ENCODE results near the gene HELQ. TPM values are rescaled to one million over a fixed set of nuclear protein-coding genes. Genes with fewer than 3 reads are reported as not detected.
"Not testable (repeated sequence)": the region's sequence is repeated elsewhere in the genome, so short reads cannot be mapped to it uniquely, and the experiment has no call there.

Gene HELQ, protein sequence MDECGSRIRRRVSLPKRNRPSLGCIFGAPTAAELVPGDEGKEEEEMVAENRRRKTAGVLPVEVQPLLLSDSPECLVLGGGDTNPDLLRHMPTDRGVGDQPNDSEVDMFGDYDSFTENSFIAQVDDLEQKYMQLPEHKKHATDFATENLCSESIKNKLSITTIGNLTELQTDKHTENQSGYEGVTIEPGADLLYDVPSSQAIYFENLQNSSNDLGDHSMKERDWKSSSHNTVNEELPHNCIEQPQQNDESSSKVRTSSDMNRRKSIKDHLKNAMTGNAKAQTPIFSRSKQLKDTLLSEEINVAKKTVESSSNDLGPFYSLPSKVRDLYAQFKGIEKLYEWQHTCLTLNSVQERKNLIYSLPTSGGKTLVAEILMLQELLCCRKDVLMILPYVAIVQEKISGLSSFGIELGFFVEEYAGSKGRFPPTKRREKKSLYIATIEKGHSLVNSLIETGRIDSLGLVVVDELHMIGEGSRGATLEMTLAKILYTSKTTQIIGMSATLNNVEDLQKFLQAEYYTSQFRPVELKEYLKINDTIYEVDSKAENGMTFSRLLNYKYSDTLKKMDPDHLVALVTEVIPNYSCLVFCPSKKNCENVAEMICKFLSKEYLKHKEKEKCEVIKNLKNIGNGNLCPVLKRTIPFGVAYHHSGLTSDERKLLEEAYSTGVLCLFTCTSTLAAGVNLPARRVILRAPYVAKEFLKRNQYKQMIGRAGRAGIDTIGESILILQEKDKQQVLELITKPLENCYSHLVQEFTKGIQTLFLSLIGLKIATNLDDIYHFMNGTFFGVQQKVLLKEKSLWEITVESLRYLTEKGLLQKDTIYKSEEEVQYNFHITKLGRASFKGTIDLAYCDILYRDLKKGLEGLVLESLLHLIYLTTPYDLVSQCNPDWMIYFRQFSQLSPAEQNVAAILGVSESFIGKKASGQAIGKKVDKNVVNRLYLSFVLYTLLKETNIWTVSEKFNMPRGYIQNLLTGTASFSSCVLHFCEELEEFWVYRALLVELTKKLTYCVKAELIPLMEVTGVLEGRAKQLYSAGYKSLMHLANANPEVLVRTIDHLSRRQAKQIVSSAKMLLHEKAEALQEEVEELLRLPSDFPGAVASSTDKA
- 9.1 TPM for polyA plus RNA-seq (2013, experiment 1 of 2)
- polyA plus RNA-seq (2013, experiment 2 of 2), result 10.5 TPM

DNA sequence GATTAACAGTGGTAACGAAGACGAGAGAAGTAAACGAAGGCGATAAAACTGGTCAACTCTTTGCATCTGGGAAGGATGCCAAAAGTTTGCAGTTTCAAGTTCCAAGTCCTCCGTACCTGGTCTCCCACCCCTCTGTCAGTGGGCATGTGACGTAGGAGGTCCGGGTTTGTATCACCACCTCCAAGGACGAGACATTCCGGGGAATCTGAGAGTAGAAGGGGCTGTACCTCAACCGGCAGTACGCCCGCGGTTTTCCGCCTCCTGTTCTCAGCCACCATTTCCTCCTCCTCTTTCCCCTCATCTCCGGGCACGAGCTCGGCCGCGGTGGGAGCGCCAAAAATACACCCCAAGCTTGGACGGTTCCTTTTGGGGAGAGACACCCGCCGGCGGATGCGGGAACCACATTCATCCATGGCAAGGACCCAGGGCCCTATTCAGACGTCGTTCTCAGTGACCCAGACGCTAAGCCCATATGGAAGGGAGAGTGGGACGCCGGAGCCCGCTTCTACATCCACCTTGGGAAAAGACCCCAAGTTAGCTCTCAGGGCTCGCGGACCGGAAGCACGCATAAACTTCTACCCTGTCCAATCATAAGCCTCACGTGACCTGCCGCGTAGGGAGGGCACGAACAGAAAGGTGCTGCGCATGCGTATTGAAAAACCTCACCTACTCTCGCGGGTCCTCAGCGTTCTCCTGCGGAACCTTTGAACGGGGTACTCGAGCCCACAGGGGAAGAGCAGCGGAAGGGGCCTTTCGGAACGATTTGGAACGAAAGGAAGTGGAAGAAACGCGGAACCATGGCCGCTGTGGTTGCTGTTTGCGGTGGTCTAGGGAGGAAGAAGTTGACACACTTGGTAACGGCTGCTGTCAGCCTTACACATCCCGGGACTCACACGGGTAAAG, at the start of gene HELQ, which contains the start of gene MRPS18C:
TSS of gene HELQ (minus strand) at position 543 of the 903 bp plus-strand sequence. CDS start at position 413, 130 bp downstream.
TSS of gene MRPS18C (plus strand) at position 778 of the 903 bp plus-strand sequence. CDS start at position 798, 20 bp downstream.
- Histone ChIP-seq H3K9me3 (ENCODE audit: control insufficient read depth, low read length) (no peaks in the 10 kb centered on the region), H3K4me3 (ENCODE audit: extremely low read depth, insufficient read depth, low read length, poor library complexity, severe bottlenecking) (peak within 1 kb of the TSS; percentile 91), H3K27ac (ENCODE audit: low read depth, low read length, severe bottlenecking) (peak within 1 kb of the TSS; percentile 97), H3K4me1 (ENCODE audit: control insufficient read depth, insufficient read depth, low read length, poor library complexity, severe bottlenecking) (no peaks in the 10 kb centered on the region), H3K36me3 (ENCODE audit: control insufficient read depth, insufficient read depth, low read length) (peaks cover 44% of the 10 kb centered on the region)
- 0 to 1% methylated on average over 45 to 52 of the region's 58 CpGs for WGBS, 2 experiments (ENCODE audit: insufficient coverage in 2 of 2)

DNA sequence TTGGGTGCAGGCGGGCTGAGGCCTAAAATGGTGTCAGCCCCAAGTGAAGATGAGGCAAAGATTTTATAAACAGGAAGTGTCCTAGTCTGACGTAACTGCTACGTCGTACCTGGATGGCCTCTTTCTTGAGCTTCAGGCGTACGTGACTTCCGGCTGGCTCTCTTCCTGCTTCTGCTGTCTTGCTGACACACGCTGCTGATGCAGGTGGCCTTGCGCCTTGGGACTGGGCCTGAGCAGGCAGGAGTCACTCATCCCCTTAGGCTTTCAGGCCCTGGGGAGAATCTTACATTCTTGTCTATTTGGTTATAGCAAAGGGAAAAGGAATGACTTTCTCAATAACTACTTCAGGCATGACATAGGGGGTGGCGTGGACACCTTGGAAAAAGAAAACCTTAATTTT, 49.4 kb upstream of the HELQ start:
- H3K4me1 ChIP-seq (ENCODE audit: control insufficient read depth, insufficient read depth, low read length, poor library complexity, severe bottlenecking), result no peaks in the 10 kb centered on the region
- H3K4me3 ChIP-seq (ENCODE audit: extremely low read depth, insufficient read depth, low read length, poor library complexity, severe bottlenecking), result no peak overlapping the region
- no peaks in the 10 kb centered on the region for H3K36me3 ChIP-seq (ENCODE audit: control insufficient read depth, insufficient read depth, low read length)
- no peak overlapping the region for H3K27ac ChIP-seq (ENCODE audit: low read depth, low read length, severe bottlenecking)
- H3K9me3 ChIP-seq (ENCODE audit: control insufficient read depth, low read length), result no peaks in the 10 kb centered on the region
- WGBS, 2 experiments (ENCODE audit: insufficient coverage in 2 of 2), result 95 to 98% methylated on average over 8 to 10 of the region's 10 CpGs

DNA sequence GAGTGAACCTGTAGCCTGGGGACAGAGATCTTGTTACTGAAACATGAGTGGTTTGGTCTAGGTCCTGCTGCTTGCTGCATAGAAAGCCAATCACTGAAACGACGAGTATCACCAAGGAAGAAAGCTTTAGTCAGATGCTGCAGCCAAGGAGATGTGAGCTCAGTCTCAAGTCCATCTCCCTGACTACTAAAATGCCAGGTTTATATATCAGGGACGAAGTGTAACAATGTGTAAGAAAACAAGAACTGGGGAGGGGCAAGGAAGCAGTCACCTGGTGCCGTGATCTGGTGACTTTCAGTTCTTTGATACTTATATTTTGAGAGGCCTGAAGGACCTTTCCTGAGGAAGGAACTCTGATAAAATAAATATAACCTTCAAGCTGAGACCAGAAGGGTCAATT, 48.9 kb upstream of the HELQ start:
- H3K4me1 ChIP-seq (ENCODE audit: control insufficient read depth, insufficient read depth, low read length, poor library complexity, severe bottlenecking), result no peaks in the 10 kb centered on the region
- H3K9me3 ChIP-seq (ENCODE audit: control insufficient read depth, low read length), result no peaks in the 10 kb centered on the region
- WGBS, 2 experiments (ENCODE audit: insufficient coverage in 2 of 2), result 61 to 81% methylated on average over 3 of the region's 4 CpGs
- H3K27ac ChIP-seq (ENCODE audit: low read depth, low read length, severe bottlenecking), result no peak overlapping the region
- no peak overlapping the region for H3K4me3 ChIP-seq (ENCODE audit: extremely low read depth, insufficient read depth, low read length, poor library complexity, severe bottlenecking)
- no peaks in the 10 kb centered on the region for H3K36me3 ChIP-seq (ENCODE audit: control insufficient read depth, insufficient read depth, low read length)

DNA sequence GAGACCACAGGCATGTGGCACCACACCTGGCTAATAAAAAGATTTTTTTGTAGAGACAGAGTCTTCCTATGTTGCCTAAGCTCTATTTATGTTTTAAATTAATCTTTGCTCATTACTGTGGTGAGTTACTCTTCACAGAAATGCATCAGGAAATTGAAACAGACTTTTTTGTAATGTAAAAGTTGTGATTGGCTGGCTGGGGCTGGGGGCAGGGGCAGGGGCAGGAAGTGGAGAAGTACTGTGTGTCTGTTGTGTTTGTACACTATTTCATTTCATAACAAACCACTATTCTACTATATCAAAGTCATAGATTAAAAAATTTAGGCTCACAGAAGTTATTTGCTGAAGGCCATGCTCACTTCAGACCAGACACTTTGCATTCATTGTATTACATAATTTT, 48.4 kb upstream of the HELQ start:
- no peaks in the 10 kb centered on the region for H3K9me3 ChIP-seq (ENCODE audit: control insufficient read depth, low read length)
- no peaks in the 10 kb centered on the region for H3K4me1 ChIP-seq (ENCODE audit: control insufficient read depth, insufficient read depth, low read length, poor library complexity, severe bottlenecking)
- no peak overlapping the region for H3K4me3 ChIP-seq (ENCODE audit: extremely low read depth, insufficient read depth, low read length, poor library complexity, severe bottlenecking)
- no peaks in the 10 kb centered on the region for H3K36me3 ChIP-seq (ENCODE audit: control insufficient read depth, insufficient read depth, low read length)
- H3K27ac ChIP-seq (ENCODE audit: low read depth, low read length, severe bottlenecking), result no peak overlapping the region

DNA sequence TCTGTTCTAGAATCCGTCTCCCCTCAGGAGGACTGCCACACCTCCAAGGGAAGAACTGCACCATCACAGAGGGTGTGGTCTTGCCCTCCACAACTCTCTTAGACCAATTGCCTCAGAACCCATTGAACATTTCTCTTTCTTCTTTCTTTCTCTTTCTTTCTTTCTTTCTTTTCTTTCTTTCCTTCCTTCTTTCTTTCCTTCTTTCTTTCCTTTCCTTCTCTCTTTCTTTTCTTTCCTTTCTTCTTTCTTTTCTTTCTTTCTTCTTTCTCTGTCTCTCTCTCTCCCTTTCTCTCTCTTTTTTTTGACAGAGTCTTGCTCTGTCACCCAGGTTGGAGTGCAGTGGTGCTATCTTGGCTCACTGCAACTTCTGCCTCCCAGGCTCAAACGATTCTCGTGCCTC, 46.0 kb upstream of the HELQ start:
- WGBS, 2 experiments (ENCODE audit: insufficient coverage in 2 of 2), result 95 to 96% methylated on average over 2 to 3 of the region's 3 CpGs
- H3K36me3 ChIP-seq (ENCODE audit: control insufficient read depth, insufficient read depth, low read length); H3K9me3 ChIP-seq (ENCODE audit: control insufficient read depth, low read length); H3K4me1 ChIP-seq (ENCODE audit: control insufficient read depth, insufficient read depth, low read length, poor library complexity, severe bottlenecking); H3K27ac ChIP-seq (ENCODE audit: low read depth, low read length, severe bottlenecking); H3K4me3 ChIP-seq (ENCODE audit: extremely low read depth, insufficient read depth, low read length, poor library complexity, severe bottlenecking): not testable (repeated sequence)

DNA sequence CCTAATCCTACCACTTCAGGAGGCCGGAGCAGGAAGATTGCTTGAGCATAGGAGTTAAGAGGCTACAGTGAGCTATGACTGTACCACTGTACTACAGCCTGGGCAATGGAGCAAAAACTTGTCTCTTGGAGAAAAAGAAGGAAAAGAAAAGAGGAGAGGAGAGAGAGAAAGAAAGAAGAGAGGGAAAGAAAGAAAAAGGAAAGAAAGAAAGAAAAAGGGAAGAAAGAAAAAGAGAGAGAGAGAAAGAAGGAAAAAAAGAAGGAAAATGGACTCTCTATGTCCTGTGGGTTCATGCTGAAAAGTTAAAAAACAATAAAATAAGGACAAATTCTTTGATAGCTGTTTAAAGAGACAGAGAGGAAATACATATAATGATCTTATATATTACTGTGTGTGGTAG, 42.6 kb upstream of the HELQ start:
- Histone ChIP-seq H3K4me1 (ENCODE audit: control insufficient read depth, insufficient read depth, low read length, poor library complexity, severe bottlenecking) (no peaks in the 10 kb centered on the region), H3K27ac (ENCODE audit: low read depth, low read length, severe bottlenecking) (no peak overlapping the region), H3K9me3 (ENCODE audit: control insufficient read depth, low read length) (no peaks in the 10 kb centered on the region), H3K36me3 (ENCODE audit: control insufficient read depth, insufficient read depth, low read length) (no peaks in the 10 kb centered on the region), H3K4me3 (ENCODE audit: extremely low read depth, insufficient read depth, low read length, poor library complexity, severe bottlenecking) (no peak overlapping the region)
- no CpG with 5 or more reads among the region's 1 CpG for WGBS, 2 experiments (ENCODE audit: insufficient coverage in 2 of 2)

DNA sequence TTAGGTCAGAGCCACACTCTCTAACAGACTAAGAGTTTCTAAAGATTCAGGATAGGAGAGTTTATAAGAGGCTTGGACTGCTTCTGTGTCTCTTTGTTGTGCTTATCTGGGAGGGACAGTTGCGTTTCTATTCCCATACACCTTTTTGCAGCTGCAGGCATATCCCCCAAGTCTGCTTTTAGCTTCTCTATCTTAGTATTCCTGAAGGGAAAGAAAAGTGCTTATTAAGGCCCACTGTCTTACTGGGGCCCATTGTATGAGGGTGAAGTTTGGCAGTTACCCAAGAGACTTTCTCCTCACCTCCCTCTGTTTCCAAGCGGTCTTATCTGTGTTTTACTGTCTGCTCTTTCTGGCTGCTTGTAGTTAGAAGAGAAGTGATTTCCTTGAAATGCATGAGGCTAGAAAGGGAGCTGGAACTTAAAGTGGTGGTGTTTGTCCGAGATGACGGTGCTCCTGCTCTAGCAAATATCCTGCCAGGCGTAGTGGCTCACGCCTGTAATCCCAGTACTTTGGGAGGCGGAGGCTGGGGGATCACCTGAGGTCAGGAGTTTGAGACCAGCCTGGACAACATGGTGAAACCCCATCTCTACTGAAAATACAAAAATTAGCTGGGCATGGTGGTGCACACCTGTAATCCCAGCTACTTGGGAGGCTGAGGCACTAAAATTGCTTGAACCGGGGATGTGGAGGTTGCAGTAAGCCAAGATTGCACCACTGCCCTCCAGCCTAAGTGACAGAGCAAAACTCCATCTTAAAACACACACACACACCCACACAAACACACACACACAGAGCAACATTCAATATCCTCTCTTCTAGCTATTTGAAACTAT, 40.7 kb upstream of the HELQ start:
- H3K36me3 ChIP-seq (ENCODE audit: control insufficient read depth, insufficient read depth, low read length); H3K9me3 ChIP-seq (ENCODE audit: control insufficient read depth, low read length); H3K4me1 ChIP-seq (ENCODE audit: control insufficient read depth, insufficient read depth, low read length, poor library complexity, severe bottlenecking); H3K4me3 ChIP-seq (ENCODE audit: extremely low read depth, insufficient read depth, low read length, poor library complexity, severe bottlenecking); H3K27ac ChIP-seq (ENCODE audit: low read depth, low read length, severe bottlenecking): not testable (repeated sequence)
- 91 to 94% methylated on average over 6 of the region's 8 CpGs for WGBS, 2 experiments (ENCODE audit: insufficient coverage in 2 of 2)

DNA sequence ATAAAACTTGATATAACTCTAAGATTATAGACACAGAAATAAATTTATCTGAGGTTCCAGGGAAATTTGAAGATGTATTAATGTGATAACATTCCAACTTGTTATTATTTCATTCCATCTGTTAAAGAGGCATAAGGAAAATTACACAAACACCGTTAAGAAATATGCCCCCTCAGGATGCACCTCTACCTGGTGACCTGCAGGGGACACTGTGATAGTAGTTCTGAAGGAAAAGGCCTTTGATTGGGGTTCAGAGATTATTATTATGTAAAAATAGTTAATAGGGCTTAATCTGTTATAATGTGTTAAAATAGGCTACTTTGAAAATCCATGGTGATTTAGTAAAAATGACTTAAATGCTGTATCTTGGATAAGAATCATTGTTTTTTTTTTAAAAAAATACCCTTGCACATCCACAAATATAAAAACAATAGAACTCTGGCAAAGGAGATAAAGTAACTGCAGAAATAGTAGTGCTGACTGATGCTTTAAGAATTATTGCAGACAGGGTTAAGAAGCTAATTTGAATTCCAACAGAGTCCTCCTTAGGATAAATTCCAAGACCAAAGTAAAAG, 35.3 kb upstream of the HELQ start:
- Histone ChIP-seq H3K4me3 (ENCODE audit: extremely low read depth, insufficient read depth, low read length, poor library complexity, severe bottlenecking) (no peak overlapping the region), H3K27ac (ENCODE audit: low read depth, low read length, severe bottlenecking) (no peak overlapping the region), H3K36me3 (ENCODE audit: control insufficient read depth, insufficient read depth, low read length) (no peaks in the 10 kb centered on the region), H3K4me1 (ENCODE audit: control insufficient read depth, insufficient read depth, low read length, poor library complexity, severe bottlenecking) (no peaks in the 10 kb centered on the region), H3K9me3 (ENCODE audit: control insufficient read depth, low read length) (no peaks in the 10 kb centered on the region)
- WGBS, 2 experiments (ENCODE audit: insufficient coverage in 2 of 2), result no CpG with 5 or more reads among the region's 1 CpG

DNA sequence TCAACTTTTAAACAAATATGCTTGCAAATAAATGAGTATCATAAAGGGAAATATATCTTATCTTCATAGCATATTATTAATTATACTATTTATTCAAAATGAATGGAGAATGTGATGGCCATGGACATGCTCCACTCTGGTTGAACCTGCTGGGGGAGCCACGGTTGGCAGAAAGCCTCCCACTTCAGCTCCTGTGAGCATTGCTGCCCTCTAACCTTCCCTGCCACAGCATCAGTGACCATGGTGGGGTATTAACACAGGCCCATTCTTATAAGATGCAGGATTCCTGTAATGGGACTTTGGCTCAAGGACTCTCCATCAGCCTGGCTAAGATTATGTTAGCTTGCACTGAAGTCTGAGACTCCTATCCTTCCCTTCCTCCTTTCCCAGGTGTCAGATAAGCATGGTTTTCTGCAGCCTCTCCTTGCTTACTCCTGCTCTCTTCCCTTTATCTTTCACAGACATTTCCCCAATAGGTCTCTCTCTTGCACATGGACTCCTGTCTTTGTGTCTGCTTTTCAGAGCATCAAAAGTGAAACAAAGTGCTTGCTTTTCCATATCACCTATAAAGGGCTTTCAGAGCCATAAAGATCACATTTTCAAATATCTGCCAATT, 34.2 kb upstream of the HELQ start:
- no CpG with 5 or more reads among the region's 1 CpG for WGBS, 2 experiments (ENCODE audit: insufficient coverage in 2 of 2)
- H3K4me3 ChIP-seq (ENCODE audit: extremely low read depth, insufficient read depth, low read length, poor library complexity, severe bottlenecking), result no peak overlapping the region
- peaks cover 4% of the 10 kb centered on the region for H3K4me1 ChIP-seq (ENCODE audit: control insufficient read depth, insufficient read depth, low read length, poor library complexity, severe bottlenecking)
- no peaks in the 10 kb centered on the region for H3K36me3 ChIP-seq (ENCODE audit: control insufficient read depth, insufficient read depth, low read length)
- H3K9me3 ChIP-seq (ENCODE audit: control insufficient read depth, low read length), result no peaks in the 10 kb centered on the region
- H3K27ac ChIP-seq (ENCODE audit: low read depth, low read length, severe bottlenecking), result no peak overlapping the region
